Transverse colon (tissue), 4 donors: ENCODE measurements around the gene LPCAT2. TPM values are rescaled to one million over a fixed set of nuclear protein-coding genes. Genes with fewer than 3 reads are reported as not detected.

Experiments
- DNase-seq: peaks from one replicate; pipeline ENCODE4 v3.0.0-alpha.2; 2019
- H3K27ac ChIP-seq, 4 donors: fragments of 200-600 bp; sonication (generic); 2 replicates each; pipeline ENCODE4 v1.5.1; 2016 to 2018; ENCODE audit warnings: inconsistent platforms in 4 of 4
- H3K27me3 ChIP-seq: fragments of 200-600 bp; sonication (generic); 2 replicates; pipeline ENCODE4 v1.5.1; 2017; ENCODE audit warnings: inconsistent platforms
- H3K36me3 ChIP-seq, 4 donors: fragments of 200-600 bp; sonication (generic); 2 replicates each; pipeline ENCODE4 v1.5.1; 2017 to 2019; ENCODE audit warnings: inconsistent platforms in 4 of 4
- H3K4me1 ChIP-seq, 4 donors: fragments of 200-600 bp; sonication (generic); 2 replicates each; pipeline ENCODE4 v1.5.1; 2017 to 2020; ENCODE audit warnings: inconsistent platforms in 4 of 4
- H3K4me3 ChIP-seq, 4 donors: fragments of 200-600 bp; sonication (generic); 1 replicate in 1 of 4; 2 replicates in 3 of 4; pipeline versions ENCODE4 v1.5.1 to v1.6.1; 2017 to 2019; ENCODE audit warnings: inconsistent platforms in 4 of 4
- H3K9me3 ChIP-seq, 2 donors: fragments of 200-600 bp; sonication (generic); 2 replicates each; pipeline ENCODE4 v1.5.1; 2017 to 2019; ENCODE audit warnings: inconsistent platforms in 2 of 2
- EP300 ChIP-seq: sonication (generic); formaldehyde crosslinking; IDR thresholded peaks from one replicate; pipeline ENCODE4 v1.6.1; 2017; ENCODE audit warnings: antibody characterized with exemption, low read depth
- POLR2A ChIP-seq: fragments of 450-650 bp; IDR thresholded peaks from one replicate; pipeline ENCODE4 v1.6.1; 2016; ENCODE audit warnings: antibody characterized with exemption, mild to moderate bottlenecking, moderate library complexity
- POLR2AphosphoS5 ChIP-seq, 3 donors: sonication (generic); formaldehyde crosslinking; IDR thresholded peaks; one replicate each; pipeline ENCODE4 v1.6.1; 2016; ENCODE audit warnings: antibody characterized with exemption in 3 of 3
- WGBS, 2 donors: methylation state at CpG; one replicate each; pipeline ENCODE4 v1.1.5; 2018; ENCODE audit warnings: low coverage in 1 of 2; 5-methylcytosine and 5-hydroxymethylcytosine counted together
- in situ Hi-C, 4 donors: fragments of 200-750 bp; cut with MboI; loops; one replicate each; pipeline versions ENCODE4 v1.15.0 to v1.15.1; 2017; ENCODE audit warnings: low sequenced_read_pairs in 3 of 4, low pct_ligation_motif_present in 1 of 4, low pct_unique_long_range_greater_than_20kb in 1 of 4
- intact Hi-C: fragments of 100-400 bp; cut with DNase I; formaldehyde crosslinking; loops from one replicate; pipeline ENCODE4 v1.15.1; 2023; ENCODE audit warnings: low total_unique reads
- total RNA-seq, 4 donors: library from RNA; depleted of rRNA; stranded (reverse); fragments of >200 nt; gene quantifications; one replicate each; pipeline ENCODE4 v1.1.0, GENCODE V29; 2016
- TF ChIP-seq, protein P1 (sequence below), 5 experiments: fragments of 200-600 bp in 3 of 5; fragments of 450-650 bp in 2 of 5; sonication (generic) in 3 of 5; IDR thresholded peaks; 1 replicate in 2 of 5; 2 replicates in 3 of 5; pipeline ENCODE4 v1.5.1; 2016 to 2017; ENCODE audit warnings: antibody characterized with exemption in 5 of 5, inconsistent platforms in 3 of 5, mild to moderate bottlenecking in 2 of 5, moderate library complexity in 1 of 5

LPCAT2 gene
- total RNA-seq, 4 donors from 2014 or later, result 1.6 to 11.6 (median 6.2) TPM

DNA sequence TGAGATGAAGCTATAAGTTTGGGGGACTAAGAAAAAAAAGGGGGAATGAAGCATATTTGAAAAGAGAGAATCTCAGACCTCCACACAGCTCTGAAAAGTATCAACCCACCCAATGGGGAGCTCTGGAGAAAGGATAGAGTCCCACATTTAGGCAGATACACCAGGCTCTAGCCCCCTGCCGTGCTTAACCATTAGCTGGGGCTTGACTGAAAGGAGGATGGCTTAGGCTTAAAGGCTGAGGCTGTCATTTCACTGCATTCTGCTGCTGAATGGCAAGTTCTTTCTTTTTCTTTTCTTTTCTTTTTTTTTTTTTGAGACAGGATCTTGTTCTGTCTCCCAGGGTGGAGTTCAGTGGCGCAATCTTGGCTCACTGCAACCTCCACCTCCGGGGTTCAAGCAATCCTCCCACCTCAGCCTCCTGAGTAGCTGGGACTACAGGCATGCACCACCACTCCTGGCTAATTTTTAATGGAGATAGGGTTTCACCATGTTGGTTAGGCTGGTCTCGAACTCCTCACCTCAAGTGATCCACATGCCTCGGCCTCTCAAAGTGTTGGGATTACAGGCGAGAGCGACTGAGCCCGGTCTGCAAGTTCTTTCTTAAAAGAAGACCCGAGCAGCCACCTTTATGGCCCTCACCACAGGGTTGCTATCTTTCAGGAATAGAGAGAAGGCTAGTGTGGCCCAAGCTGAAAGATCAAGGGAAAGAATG is 38.9 kb upstream of the LPCAT2 start:
- intact Hi-C loops (loop anchor here (5.0 kb wide), 2 partner anchors 72 to 232 kb away; no protein-coding TSS in a partner anchor), in situ Hi-C loops (loop anchor here (5.0 to 25.0 kb wide), 7 partner anchors 75 to 375 kb away; partner anchors contain the start of gene CES1 (in 3 of the 4))
- TF ChIP-seq POLR2A (no peak), POLR2AphosphoS5 (IDR thresholded peaks at IDR 0.05) (no peak), EP300 (no peak)
- TF ChIP-seq, protein P1, sequence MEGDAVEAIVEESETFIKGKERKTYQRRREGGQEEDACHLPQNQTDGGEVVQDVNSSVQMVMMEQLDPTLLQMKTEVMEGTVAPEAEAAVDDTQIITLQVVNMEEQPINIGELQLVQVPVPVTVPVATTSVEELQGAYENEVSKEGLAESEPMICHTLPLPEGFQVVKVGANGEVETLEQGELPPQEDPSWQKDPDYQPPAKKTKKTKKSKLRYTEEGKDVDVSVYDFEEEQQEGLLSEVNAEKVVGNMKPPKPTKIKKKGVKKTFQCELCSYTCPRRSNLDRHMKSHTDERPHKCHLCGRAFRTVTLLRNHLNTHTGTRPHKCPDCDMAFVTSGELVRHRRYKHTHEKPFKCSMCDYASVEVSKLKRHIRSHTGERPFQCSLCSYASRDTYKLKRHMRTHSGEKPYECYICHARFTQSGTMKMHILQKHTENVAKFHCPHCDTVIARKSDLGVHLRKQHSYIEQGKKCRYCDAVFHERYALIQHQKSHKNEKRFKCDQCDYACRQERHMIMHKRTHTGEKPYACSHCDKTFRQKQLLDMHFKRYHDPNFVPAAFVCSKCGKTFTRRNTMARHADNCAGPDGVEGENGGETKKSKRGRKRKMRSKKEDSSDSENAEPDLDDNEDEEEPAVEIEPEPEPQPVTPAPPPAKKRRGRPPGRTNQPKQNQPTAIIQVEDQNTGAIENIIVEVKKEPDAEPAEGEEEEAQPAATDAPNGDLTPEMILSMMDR (IDR thresholded peaks at IDR 0.05), result no peak
- Histone ChIP-seq H3K4me3 (no peak overlapping the region), H3K36me3 (no peaks in the 10 kb centered on the region), H3K4me1 (peaks cover 0 to 5% (median 2%) of the 10 kb centered on the region in 4 donors), H3K27me3 (no peaks in the 10 kb centered on the region), H3K27ac (no peak overlapping the region), H3K9me3 (no peaks in the 10 kb centered on the region)
- no peak for DNase-seq
- 87% methylated on average over 9 of the region's 9 CpGs; no CpG with 5 or more reads in 1 of the 2 donors for WGBS, 2 donors

DNA sequence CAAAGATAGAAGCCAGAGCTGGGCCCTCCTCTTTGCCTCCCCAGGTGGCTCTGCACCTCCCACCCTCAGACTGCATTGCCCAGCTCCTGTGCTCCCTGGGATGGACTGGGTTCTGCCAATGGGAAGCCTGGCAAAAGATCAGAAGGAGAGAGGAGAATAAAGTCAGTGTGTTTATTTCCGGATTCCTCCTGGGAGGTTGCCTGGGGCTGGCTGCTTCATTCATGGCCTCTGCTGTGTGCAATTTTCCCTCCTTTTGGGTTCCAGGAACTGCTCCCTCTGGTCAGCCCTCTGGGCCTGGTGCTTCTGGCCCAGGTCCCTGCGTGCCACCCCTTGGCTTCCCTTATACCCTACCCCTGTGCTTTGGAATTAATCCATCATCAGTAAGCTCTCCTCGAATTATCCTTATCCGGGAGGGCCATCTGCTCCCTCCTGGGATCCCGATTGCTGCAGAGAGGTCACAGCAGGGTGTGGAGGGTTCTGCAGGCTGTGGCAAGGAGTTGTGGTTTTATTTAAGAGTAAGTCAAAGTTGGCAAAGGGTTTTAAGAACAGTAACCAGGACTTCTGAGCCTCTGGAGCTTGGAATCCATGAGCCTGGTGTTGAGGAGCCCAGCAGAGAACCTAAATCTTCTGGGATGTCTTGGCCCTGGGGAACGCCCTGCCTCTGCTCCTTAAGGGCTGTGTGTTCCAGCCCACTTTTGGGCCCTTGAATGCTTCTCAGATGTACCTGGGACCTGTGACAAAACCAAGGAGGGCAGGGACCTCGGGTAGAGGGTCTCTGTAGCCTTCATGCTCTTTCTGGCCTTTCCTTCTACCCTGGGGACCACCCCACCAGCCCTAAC is 38.1 kb upstream of the LPCAT2 start:
- Histone ChIP-seq H3K27me3 (no peaks in the 10 kb centered on the region), H3K36me3 (no peaks in the 10 kb centered on the region), H3K27ac (peak overlapping the region in 2 of 4 donors; percentile 5 to 30), H3K9me3 (no peaks in the 10 kb centered on the region), H3K4me1 (peaks cover 0 to 8% (median 2%) of the 10 kb centered on the region in 4 donors), H3K4me3 (no peak overlapping the region)
- intact Hi-C loops, result no loop called here
- in situ Hi-C loops, result loop anchor here in 2 of 4 donors (25.0 kb wide), 1 partner anchor 367 kb away; the partner anchor contains the start of gene CES1 (in 2 of the 2)
- no peak for TF ChIP-seq EP300
- WGBS, 2 donors, result 40 to 65% methylated on average over 1 to 7 of the region's 7 CpGs
- no peak for DNase-seq

DNA sequence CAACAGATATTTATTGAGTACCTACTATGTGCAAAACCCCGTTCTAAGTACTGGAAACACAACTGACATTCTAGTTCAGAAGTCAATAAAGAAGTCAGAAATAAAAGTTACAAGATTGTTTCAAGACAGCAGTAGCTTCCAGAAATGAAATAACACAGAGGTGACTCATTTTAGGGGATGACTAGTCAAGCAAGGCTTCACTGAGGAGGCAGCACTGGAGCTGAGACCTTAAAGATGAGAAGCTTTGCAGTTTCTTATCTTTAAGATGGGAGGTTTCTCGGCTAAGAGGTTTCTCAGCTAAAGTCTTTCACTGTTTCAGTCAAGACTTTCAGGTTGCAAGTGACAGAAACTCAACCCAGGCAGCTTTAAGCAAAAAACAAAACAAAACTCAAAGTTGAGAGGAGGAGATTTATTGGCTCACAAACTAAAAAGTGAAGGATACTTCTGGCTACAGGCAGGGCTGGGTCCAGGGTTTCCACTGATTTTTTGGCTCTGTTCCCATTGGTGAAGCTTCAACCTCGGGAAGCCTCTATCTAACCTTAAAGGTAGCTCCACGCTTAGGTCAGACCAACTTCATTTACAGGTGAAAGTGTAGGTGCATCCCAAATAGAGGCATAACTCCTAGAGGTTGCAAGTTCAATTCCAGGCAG is 37.3 kb upstream of the LPCAT2 start:
- Histone ChIP-seq H3K27ac (peak overlapping the region in 3 of 4 donors; percentile 0 to 8 (median 5)), H3K27me3 (no peaks in the 10 kb centered on the region), H3K9me3 (no peaks in the 10 kb centered on the region), H3K4me1 (peaks cover 0 to 10% (median 2%) of the 10 kb centered on the region in 4 donors), H3K4me3 (no peak overlapping the region), H3K36me3 (no peaks in the 10 kb centered on the region)
- WGBS, 2 donors, result 49 to 62% methylated on average over 2 to 4 of the region's 4 CpGs
- TF ChIP-seq EP300 (no peak), POLR2AphosphoS5 (IDR thresholded peaks at IDR 0.05) (no peak), POLR2A (no peak)
- TF ChIP-seq, protein P1 (IDR thresholded peaks at IDR 0.05), result no peak
- DNase-seq, result no peak
- intact Hi-C loops (no loop called here), in situ Hi-C loops (loop anchor here in 2 of 4 donors (25.0 kb wide), 1 partner anchor 366 kb away; the partner anchor contains the start of gene CES1 (in 2 of the 2))

DNA sequence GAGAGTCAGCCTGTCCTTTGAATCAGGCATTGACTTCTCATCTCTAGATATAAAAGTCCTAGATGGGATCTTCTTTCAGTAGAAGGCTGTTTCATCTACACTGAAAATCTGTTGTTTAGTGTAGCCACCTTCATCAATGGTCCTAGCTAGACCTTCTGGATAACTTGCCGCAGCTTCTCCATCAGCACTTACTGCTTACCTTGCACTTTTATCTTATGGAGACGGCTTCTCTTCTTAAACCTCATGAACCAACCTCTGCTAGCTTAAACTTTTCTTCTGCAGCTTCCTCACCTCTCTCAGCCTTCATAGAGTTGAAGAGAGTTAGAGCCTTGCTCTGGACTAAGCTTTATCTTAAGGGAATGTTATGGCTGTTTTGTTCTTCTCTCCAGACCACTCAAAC is 35.3 kb upstream of the LPCAT2 start:
- Histone ChIP-seq H3K9me3 (no peaks in the 10 kb centered on the region), H3K27ac (no peak overlapping the region), H3K36me3 (no peaks in the 10 kb centered on the region), H3K27me3 (peaks cover 7% of the 10 kb centered on the region), H3K4me3 (no peak overlapping the region), H3K4me1 (peaks cover 0 to 10% (median 2%) of the 10 kb centered on the region in 4 donors)
- no peak for DNase-seq
- 80 to 93% methylated on average over 2 of the region's 2 CpGs for WGBS, 2 donors
- intact Hi-C loops (no loop called here), in situ Hi-C loops (loop anchor here in 2 of 4 donors (25.0 kb wide), 1 partner anchor 364 kb away; the partner anchor contains the start of gene CES1 (in 2 of the 2))
- no peak for TF ChIP-seq EP300
- TF ChIP-seq, protein P1 (IDR thresholded peaks at IDR 0.05), result no peak
- no peak for TF ChIP-seq POLR2A
- no peak for TF ChIP-seq POLR2AphosphoS5 (IDR thresholded peaks at IDR 0.05)
